ENCODE measurements around the gene SLX9. TPM values are rescaled to one million over a fixed set of nuclear protein-coding genes. Genes with fewer than 3 reads are reported as not detected.

SLX9 gene
- polyA plus RNA-seq, 1 of the 3 experiments (the other 2 are of a cell fraction) = 42.9 TPM

- TF ChIP-seq FOXJ3 (CRISPR knock-in tag; IDR thresholded peaks at IDR 0.05) (no peak), MAX (IDR thresholded peaks at IDR 0.05; ENCODE audit: low read depth) (no peak), FOSL2 (IDR thresholded peaks at IDR 0.05; ENCODE audit: borderline replicate concordance, low read depth) (no peak), PBX3 (IDR thresholded peaks at IDR 0.05) (no peak)
Observed at GRCh38 chr21:44918107-44918470, 21.7 kb upstream of the SLX9 start (continued).

GRCh38 chr21:44918581-44919033 lies 21.2 kb upstream of the SLX9 start:
- 54% methylated on average over 13 of the region's 13 CpGs for WGBS (ENCODE audit: low lambda C conversion rate)
- no peak for DNase-seq
- H4K20me1 ChIP-seq (ENCODE audit: insufficient read depth) = no peaks in the 10 kb centered on the region
- H3K9ac ChIP-seq = no peak overlapping the region
- H3K27me3 ChIP-seq (ENCODE audit: insufficient read depth) = peaks cover 21% of the 10 kb centered on the region; the same call in 1 of the 2 replicates
- no peaks in the 10 kb centered on the region for H3K9me3 ChIP-seq
- H2AFZ ChIP-seq (ENCODE audit: low read depth) = no peak overlapping the region
- no peaks in the 10 kb centered on the region for H3K4me1 ChIP-seq (ENCODE audit: control insufficient read depth in 1 of 2, insufficient read depth in 2 of 2, low read depth in 1 of 2, low read length in 1 of 2)
- H3K79me2 ChIP-seq (ENCODE audit: insufficient read depth) = no peaks in the 10 kb centered on the region
- no peak overlapping the region for H3K4me3 ChIP-seq (ENCODE audit: low read depth in 2 of 2, low read length in 1 of 2)
- no peaks in the 10 kb centered on the region for H3F3A ChIP-seq (replicated peaks; ENCODE audit: insufficient read depth)
- H3K36me3 ChIP-seq (replicated peaks in 1 of 2; ENCODE audit: control insufficient read depth in 1 of 2, insufficient read depth in 2 of 2, low read length in 1 of 2) = no peaks in the 10 kb centered on the region
- ChIA-PET CTCF (interaction anchor here (0.9 to 1.0 kb wide), 2 partner anchors 27 to 119 kb away, joined by 3 read pairs; no protein-coding TSS in a partner anchor), POLR2A (no interaction called here)
- no peak overlapping the region for H3K27ac ChIP-seq (ENCODE audit: low read depth in 2 of 2, low read length in 1 of 2)
- TF ChIP-seq RXRA (IDR thresholded peaks at IDR 0.05; ENCODE audit: borderline replicate concordance, low read depth) (no peak), NRF1 (IDR thresholded peaks at IDR 0.05; ENCODE audit: low read depth, low read length) (no peak), FOXJ3 (CRISPR knock-in tag; IDR thresholded peaks at IDR 0.05) (no peak), USF2 (IDR thresholded peaks at IDR 0.05; ENCODE audit: borderline replicate concordance, low read depth, low read length) (no peak), JUND (IDR thresholded peaks at IDR 0.05) (no peak), EZH2phosphoT487 (IDR thresholded peaks at IDR 0.05; ENCODE audit: borderline replicate concordance, low read depth) (no peak), POLR2AphosphoS5 (IDR thresholded peaks at IDR 0.05; ENCODE audit: low read depth, low read length) (no peak), REST (IDR thresholded peaks at IDR 0.05; ENCODE audit: low read depth, low read length) (no peak), RFX5 (IDR thresholded peaks at IDR 0.05; ENCODE audit: low read length) (no peak), GATA2 (CRISPR knock-in tag; IDR thresholded peaks at IDR 0.05) (no peak), TEAD4 (IDR thresholded peaks at IDR 0.05; ENCODE audit: borderline replicate concordance, insufficient read depth) (no peak), RAD21 (IDR thresholded peaks at IDR 0.05; ENCODE audit: low read length) (no peak), SMC3 (IDR thresholded peaks at IDR 0.05; ENCODE audit: low read depth, low read length) (no peak), ZBTB33 (IDR thresholded peaks at IDR 0.05; ENCODE audit: borderline replicate concordance, low read depth) (no peak), MEF2A (IDR thresholded peaks at IDR 0.05; ENCODE audit: borderline replicate concordance, low read depth) (no peak), PBX3 (IDR thresholded peaks at IDR 0.05) (no peak), RCOR1 (IDR thresholded peaks at IDR 0.05; ENCODE audit: low read length) (no peak), FOXM1 (IDR thresholded peaks at IDR 0.05; ENCODE audit: low read depth) (no peak), USF1 (IDR thresholded peaks at IDR 0.05; ENCODE audit: borderline replicate concordance, low read depth) (no peak)
- H3K4me2 ChIP-seq = no peak overlapping the region
- no peaks in the 10 kb centered on the region for H3K9me2 ChIP-seq

Data from SK-N-SH (cell line).